Endothelial cell of umbilical vein (primary cell): ENCODE measurements around the gene SEZ6.

Source experiments
- EZH2 ChIP-seq: IDR thresholded peaks from 2 replicates; pipeline ENCODE4 v1.6.1; 2012; ENCODE audit warnings: borderline replicate concordance, low read depth, mild to moderate bottlenecking, moderate library complexity, low read length, inconsistent platforms; ENCODE audit not compliant: severe bottlenecking
- MAX ChIP-seq: IDR thresholded peaks from 2 replicates; pipeline ENCODE4 v1.6.1; 2011; ENCODE audit not compliant: insufficient read depth, insufficient read length
- MYC ChIP-seq: IDR thresholded peaks from one replicate; pipeline ENCODE4 v1.6.1; 2011; ENCODE audit warnings: mild to moderate bottlenecking, low read depth, low read length
- POLR2A ChIP-seq: IDR thresholded peaks from 2 replicates; pipeline ENCODE4 v1.6.1; 2012; ENCODE audit warnings: low read depth, mild to moderate bottlenecking, control low read depth, low read length
- TF ChIP-seq, protein P1 (sequence below), 2 donors: IDR thresholded peaks; 1 replicate in 1 of 2; 2 replicates in 1 of 2; pipeline ENCODE4 v1.5.1; 2011; ENCODE audit warnings: low read length in 2 of 2, mild to moderate bottlenecking in 2 of 2, moderate library complexity in 2 of 2, control low read depth in 1 of 2, inconsistent platforms in 1 of 2, low read depth in 1 of 2; ENCODE audit not compliant: insufficient read depth in 1 of 2; ENCODE audit errors: extremely low read depth in 1 of 2

GRCh38 chr17:28957277-28957991 is 48.4 kb downstream of the SEZ6 start:
- TF ChIP-seq, protein P1, sequence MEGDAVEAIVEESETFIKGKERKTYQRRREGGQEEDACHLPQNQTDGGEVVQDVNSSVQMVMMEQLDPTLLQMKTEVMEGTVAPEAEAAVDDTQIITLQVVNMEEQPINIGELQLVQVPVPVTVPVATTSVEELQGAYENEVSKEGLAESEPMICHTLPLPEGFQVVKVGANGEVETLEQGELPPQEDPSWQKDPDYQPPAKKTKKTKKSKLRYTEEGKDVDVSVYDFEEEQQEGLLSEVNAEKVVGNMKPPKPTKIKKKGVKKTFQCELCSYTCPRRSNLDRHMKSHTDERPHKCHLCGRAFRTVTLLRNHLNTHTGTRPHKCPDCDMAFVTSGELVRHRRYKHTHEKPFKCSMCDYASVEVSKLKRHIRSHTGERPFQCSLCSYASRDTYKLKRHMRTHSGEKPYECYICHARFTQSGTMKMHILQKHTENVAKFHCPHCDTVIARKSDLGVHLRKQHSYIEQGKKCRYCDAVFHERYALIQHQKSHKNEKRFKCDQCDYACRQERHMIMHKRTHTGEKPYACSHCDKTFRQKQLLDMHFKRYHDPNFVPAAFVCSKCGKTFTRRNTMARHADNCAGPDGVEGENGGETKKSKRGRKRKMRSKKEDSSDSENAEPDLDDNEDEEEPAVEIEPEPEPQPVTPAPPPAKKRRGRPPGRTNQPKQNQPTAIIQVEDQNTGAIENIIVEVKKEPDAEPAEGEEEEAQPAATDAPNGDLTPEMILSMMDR (IDR thresholded peaks at IDR 0.05; ENCODE audit: extremely low read depth in 1 of 2, insufficient read depth in 1 of 2, low read depth in 1 of 2, low read length in 2 of 2): no peak
- TF ChIP-seq MAX (no peak), MYC (no peak), EZH2 (no peak), POLR2A (no peak)
